ENCODE data around the gene FUOM.

- no peak for TF ChIP-seq ZNF114 (CRISPR knock-in tag; IDR thresholded peaks at IDR 0.05)
- no peak for TF ChIP-seq EZH2 (IDR thresholded peaks at IDR 0.05; ENCODE audit: low read depth, unreplicated experiment)
- TF ChIP-seq, protein P1, sequence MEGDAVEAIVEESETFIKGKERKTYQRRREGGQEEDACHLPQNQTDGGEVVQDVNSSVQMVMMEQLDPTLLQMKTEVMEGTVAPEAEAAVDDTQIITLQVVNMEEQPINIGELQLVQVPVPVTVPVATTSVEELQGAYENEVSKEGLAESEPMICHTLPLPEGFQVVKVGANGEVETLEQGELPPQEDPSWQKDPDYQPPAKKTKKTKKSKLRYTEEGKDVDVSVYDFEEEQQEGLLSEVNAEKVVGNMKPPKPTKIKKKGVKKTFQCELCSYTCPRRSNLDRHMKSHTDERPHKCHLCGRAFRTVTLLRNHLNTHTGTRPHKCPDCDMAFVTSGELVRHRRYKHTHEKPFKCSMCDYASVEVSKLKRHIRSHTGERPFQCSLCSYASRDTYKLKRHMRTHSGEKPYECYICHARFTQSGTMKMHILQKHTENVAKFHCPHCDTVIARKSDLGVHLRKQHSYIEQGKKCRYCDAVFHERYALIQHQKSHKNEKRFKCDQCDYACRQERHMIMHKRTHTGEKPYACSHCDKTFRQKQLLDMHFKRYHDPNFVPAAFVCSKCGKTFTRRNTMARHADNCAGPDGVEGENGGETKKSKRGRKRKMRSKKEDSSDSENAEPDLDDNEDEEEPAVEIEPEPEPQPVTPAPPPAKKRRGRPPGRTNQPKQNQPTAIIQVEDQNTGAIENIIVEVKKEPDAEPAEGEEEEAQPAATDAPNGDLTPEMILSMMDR (conservative IDR thresholded peaks at IDR 0.05; ENCODE audit: low read depth in 2 of 2) = no peak
- TF ChIP-seq REST (IDR thresholded peaks at IDR 0.05; ENCODE audit: unreplicated experiment) = no peak
- no peak for TF ChIP-seq EZH2phosphoT487 (IDR thresholded peaks at IDR 0.05; ENCODE audit: unreplicated experiment)
- no peak for TF ChIP-seq CREB1 (CRISPR knock-in tag; IDR thresholded peaks at IDR 0.05; ENCODE audit: low read depth)
- no peak for TF ChIP-seq JUNB (IDR thresholded peaks at IDR 0.05; ENCODE audit: unreplicated experiment)
- TF ChIP-seq POLR2AphosphoS5 (IDR thresholded peaks at IDR 0.05; ENCODE audit: low read depth) = no peak
Observed at GRCh38 chr10:133355266-133355665, 2.6 kb downstream of the FUOM start.

Data from GM23338 (cell line).